ENCODE data around the gene PTPRD.

PTPRD gene

DNA sequence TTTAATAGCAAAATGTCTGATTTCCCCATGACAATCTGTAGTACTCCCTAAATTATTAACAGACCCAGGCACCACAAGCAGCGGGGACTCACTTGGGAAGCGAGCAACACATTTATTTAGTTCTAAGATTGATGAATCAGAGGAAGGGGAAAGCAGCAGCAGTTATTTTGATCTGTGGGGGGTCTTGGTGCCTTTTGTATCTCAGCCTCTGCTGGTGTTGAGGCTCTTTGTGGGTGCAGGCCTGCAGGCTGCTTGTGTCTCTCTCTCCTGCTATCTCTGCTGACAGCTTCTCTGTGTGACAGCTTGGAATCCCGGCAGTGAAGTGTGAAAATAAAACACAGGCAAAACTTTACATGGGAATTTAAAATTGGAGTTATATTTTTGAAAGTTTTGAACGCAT is 1935.1 kb downstream of the PTPRD start:
- TF ChIP-seq, protein P1, sequence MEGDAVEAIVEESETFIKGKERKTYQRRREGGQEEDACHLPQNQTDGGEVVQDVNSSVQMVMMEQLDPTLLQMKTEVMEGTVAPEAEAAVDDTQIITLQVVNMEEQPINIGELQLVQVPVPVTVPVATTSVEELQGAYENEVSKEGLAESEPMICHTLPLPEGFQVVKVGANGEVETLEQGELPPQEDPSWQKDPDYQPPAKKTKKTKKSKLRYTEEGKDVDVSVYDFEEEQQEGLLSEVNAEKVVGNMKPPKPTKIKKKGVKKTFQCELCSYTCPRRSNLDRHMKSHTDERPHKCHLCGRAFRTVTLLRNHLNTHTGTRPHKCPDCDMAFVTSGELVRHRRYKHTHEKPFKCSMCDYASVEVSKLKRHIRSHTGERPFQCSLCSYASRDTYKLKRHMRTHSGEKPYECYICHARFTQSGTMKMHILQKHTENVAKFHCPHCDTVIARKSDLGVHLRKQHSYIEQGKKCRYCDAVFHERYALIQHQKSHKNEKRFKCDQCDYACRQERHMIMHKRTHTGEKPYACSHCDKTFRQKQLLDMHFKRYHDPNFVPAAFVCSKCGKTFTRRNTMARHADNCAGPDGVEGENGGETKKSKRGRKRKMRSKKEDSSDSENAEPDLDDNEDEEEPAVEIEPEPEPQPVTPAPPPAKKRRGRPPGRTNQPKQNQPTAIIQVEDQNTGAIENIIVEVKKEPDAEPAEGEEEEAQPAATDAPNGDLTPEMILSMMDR (IDR thresholded peaks at IDR 0.05; ENCODE audit: insufficient read depth, missing control alignments): no peak
- no peak for DNase-seq (ENCODE audit: insufficient read length, low spot score)
- FAIRE-seq: no peak

- DNase-seq (ENCODE audit: insufficient read length, low spot score) (no peak), FAIRE-seq (no peak)
- TF ChIP-seq, protein P1 (IDR thresholded peaks at IDR 0.05; ENCODE audit: insufficient read depth, missing control alignments): no peak
Measured at GRCh38 chr9:8674536-8674935, 1938.3 kb downstream of the PTPRD start.

DNA sequence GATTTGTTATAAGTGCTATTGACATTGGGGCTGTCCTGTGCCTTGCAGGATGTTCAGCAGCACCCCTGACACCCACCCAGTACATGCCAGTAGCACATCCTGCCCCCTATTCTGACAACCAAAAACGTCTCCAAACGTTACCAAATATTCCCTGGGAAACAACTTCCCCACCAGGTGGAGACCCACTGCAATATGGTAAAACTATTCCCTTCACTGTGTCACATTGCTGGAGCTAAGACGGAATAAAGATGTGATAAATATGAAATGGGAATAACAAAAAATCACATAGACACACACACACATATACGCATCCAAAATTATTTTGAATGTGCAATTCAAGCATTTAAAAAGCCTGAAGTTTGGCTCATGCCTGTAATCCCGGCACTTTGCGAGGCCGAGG is 1939.0 kb downstream of the PTPRD start:
- TF ChIP-seq, protein P1 (IDR thresholded peaks at IDR 0.05; ENCODE audit: insufficient read depth, missing control alignments): no peak
- DNase-seq (ENCODE audit: insufficient read length, low spot score) (no peak), FAIRE-seq (no peak)

DNA sequence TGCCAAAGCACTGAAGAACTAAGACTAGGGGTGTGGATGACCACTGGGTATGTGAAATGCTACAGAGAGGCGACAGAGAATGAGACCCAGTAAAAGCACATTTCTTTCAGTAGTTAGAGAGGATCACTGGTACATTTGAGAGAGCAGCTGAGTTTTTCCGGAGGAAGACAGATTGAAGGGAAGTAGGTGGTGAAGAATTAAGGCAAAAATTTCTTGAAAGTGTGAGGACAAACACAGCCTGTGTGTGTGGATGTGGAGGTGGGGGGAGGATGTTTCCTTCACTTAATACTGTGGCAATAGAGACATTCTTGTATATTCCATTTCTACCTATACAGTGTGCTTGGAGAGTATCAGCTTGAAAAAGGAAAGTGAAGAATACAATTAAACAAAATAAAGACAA is 1942.1 kb downstream of the PTPRD start:
- FAIRE-seq (no peak), DNase-seq (ENCODE audit: insufficient read length, low spot score) (no peak)
- TF ChIP-seq, protein P1 (IDR thresholded peaks at IDR 0.05; ENCODE audit: insufficient read depth, missing control alignments): no peak

GRCh38 chr9:8668751-8669150 is 1944.1 kb downstream of the PTPRD start:
- no peak for DNase-seq (ENCODE audit: insufficient read length, low spot score)
- no peak for FAIRE-seq
- TF ChIP-seq, protein P1 (IDR thresholded peaks at IDR 0.05; ENCODE audit: insufficient read depth, missing control alignments): no peak

DNA sequence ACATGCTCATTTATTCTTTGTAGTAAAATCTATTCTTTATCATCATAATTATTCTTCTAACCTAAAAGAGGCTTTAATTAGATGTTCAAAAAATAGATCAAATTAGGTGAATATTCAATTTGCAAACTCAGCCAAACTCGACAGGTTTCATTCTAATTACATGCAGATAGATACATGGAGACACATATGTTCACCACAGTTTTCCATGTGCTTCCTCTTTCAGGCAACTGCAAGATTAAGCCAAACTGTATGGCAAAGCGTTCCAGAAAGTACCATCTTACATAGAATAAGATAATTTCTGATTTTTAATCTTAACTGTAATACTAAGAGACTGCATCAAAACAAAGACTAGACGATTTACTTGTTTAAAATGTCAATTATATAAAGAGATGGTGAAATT is 1944.6 kb downstream of the PTPRD start:
- DNase-seq (ENCODE audit: insufficient read length, low spot score): no peak
- FAIRE-seq: no peak
- TF ChIP-seq, protein P1 (IDR thresholded peaks at IDR 0.05; ENCODE audit: insufficient read depth, missing control alignments): no peak

DNA sequence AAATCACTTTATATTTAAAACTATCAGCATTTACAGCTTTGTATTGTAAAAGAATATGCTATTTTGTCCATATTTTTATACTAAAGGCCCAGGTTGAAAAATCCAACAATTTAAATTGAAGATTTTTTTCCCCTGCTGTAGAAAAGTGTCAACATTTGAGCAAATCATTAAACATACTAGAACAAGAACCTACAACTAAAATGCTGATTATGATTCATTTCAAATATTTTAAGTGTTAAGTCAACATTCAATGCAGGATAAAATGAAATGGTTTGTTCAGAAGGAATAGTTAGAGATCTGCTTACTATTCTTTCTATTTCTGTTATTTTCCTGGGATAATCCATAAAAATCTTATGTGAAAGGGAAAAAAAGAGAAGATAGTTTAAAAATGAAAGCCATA is 1946.7 kb downstream of the PTPRD start:
- FAIRE-seq (no peak), DNase-seq (ENCODE audit: insufficient read length, low spot score) (no peak)
- TF ChIP-seq, protein P1 (IDR thresholded peaks at IDR 0.05; ENCODE audit: insufficient read depth, missing control alignments): no peak
